Measurements from ENCODE around the gene DDX24. TPM values are rescaled to one million over a fixed set of nuclear protein-coding genes. Genes with fewer than 3 reads are reported as not detected.

DDX24 gene
- total and polyA plus RNA-seq, 4 experiments from 2014 or later = 135 to 322 (median 310) TPM

GRCh38 chr14:94114589-94115057, 33.6 kb upstream of the DDX24 start:
- Mint-ChIP-seq H3K27me3 (peaks cover 3 to 24% of the 10 kb centered on the region in 2 donors), H3K36me3 (no peaks in the 10 kb centered on the region)
- POLR2A ChIA-PET (ENCODE audit: partially characterized antibody) = interaction anchor here (1.1 to 1.3 kb wide), 2 partner anchors 14 to 34 kb away, joined by 3 read pairs; partner anchors contain the start of genes DDX24 and IFI27L1

GRCh38 chr14:94113908-94114588, 33.0 kb upstream of the DDX24 start:
- H3K27me3 ChIP-seq (ENCODE audit: insufficient read depth, low read length) = no peaks in the 10 kb centered on the region
- H3K27me3 Mint-ChIP-seq = peaks cover 3 to 24% of the 10 kb centered on the region in 2 donors
- no peaks in the 10 kb centered on the region for H3K36me3 ChIP-seq (ENCODE audit: insufficient read depth, low read length)
- peak overlapping the region in 1 of 7 donors; percentile 49 for H3K27ac Mint-ChIP-seq
- no peak for DNase-seq
- H3K4me1 Mint-ChIP-seq = no peaks in the 10 kb centered on the region
- H3K27ac ChIP-seq (ENCODE audit: low read depth, low read length) = no peak overlapping the region
- no peak overlapping the region for H3K4me3 ChIP-seq (ENCODE audit: low read length in 2 of 2)
- intact Hi-C loops (cut with micrococcal nuclease) = no loop called here
- no peaks in the 10 kb centered on the region for H3K36me3 Mint-ChIP-seq
- no peaks in the 10 kb centered on the region for H3K4me1 ChIP-seq (ENCODE audit: insufficient read depth, low read length)
- POLR2A ChIA-PET (ENCODE audit: partially characterized antibody) = interaction anchor here (1.1 to 1.3 kb wide), 2 partner anchors 14 to 33 kb away, joined by 3 read pairs; partner anchors contain the start of genes DDX24 and IFI27L1
- H3K9me3 ChIP-seq (ENCODE audit: control insufficient read depth in 1 of 2, low read length in 2 of 2) = peaks cover 0 to under 1% of the 10 kb centered on the region in 2 donors
- CTCF ChIA-PET (ENCODE audit: partially characterized antibody) = interaction anchor here (0.9 to 1.3 kb wide), 3 partner anchors 18 to 78 kb away, joined by 3 to 6 read pairs (median 4); no protein-coding TSS in a partner anchor
- H3K9me3 Mint-ChIP-seq = peaks cover 0 to 4% (median 0%) of the 10 kb centered on the region in 8 donors
- no peak overlapping the region for H3K4me3 Mint-ChIP-seq

More at GRCh38 chr14:94114589-94115057, 33.6 kb upstream of the DDX24 start:
- Mint-ChIP-seq H3K4me1 (no peaks in the 10 kb centered on the region), H3K4me3 (no peak overlapping the region), H3K27ac (no peak overlapping the region), H3K9me3 (peaks cover 0 to 8% (median 3%) of the 10 kb centered on the region in 8 donors)
- Histone ChIP-seq H3K9me3 (ENCODE audit: control insufficient read depth in 1 of 2, low read length in 2 of 2) (peaks cover 0 to 6% of the 10 kb centered on the region in 2 donors), H3K36me3 (ENCODE audit: insufficient read depth, low read length) (no peaks in the 10 kb centered on the region), H3K27me3 (ENCODE audit: insufficient read depth, low read length) (no peaks in the 10 kb centered on the region), H3K27ac (ENCODE audit: low read depth, low read length) (no peak overlapping the region), H3K4me1 (ENCODE audit: insufficient read depth, low read length) (no peaks in the 10 kb centered on the region), H3K4me3 (ENCODE audit: low read length in 2 of 2) (no peak overlapping the region)
- CTCF ChIA-PET (ENCODE audit: partially characterized antibody) = interaction anchor here (0.9 to 1.3 kb wide), 4 partner anchors 17 to 79 kb away, joined by 3 to 6 read pairs (median 4); no protein-coding TSS in a partner anchor
- intact Hi-C loops (cut with micrococcal nuclease) = no loop called here
- DNase-seq = no peak

- Mint-ChIP-seq H3K27ac (peak overlapping the region in 1 of 7 donors; percentile 49), H3K9me3 (peaks cover 0 to 2% (median 0%) of the 10 kb centered on the region in 8 donors), H3K4me1 (no peaks in the 10 kb centered on the region), H3K27me3 (peaks cover 3 to 24% of the 10 kb centered on the region in 2 donors), H3K4me3 (no peak overlapping the region), H3K36me3 (no peaks in the 10 kb centered on the region)
- ChIA-PET POLR2A (ENCODE audit: partially characterized antibody) (no interaction called here), CTCF (ENCODE audit: partially characterized antibody) (interaction anchor here (0.7 to 1.3 kb wide), 3 partner anchors 19 to 78 kb away, joined by 3 to 4 read pairs (median 3); no protein-coding TSS in a partner anchor)
- Histone ChIP-seq H3K36me3 (ENCODE audit: insufficient read depth, low read length) (no peaks in the 10 kb centered on the region), H3K27ac (ENCODE audit: low read depth, low read length) (no peak overlapping the region), H3K27me3 (ENCODE audit: insufficient read depth, low read length) (no peaks in the 10 kb centered on the region), H3K4me1 (ENCODE audit: insufficient read depth, low read length) (no peaks in the 10 kb centered on the region), H3K4me3 (ENCODE audit: low read length in 2 of 2) (no peak overlapping the region), H3K9me3 (ENCODE audit: control insufficient read depth in 1 of 2, low read length in 2 of 2) (no peaks in the 10 kb centered on the region)
- DNase-seq = no peak
- intact Hi-C loops (cut with micrococcal nuclease) = no loop called here
These were observed 32.5 kb upstream of the DDX24 start for GRCh38 chr14:94113490-94113889.

- Histone ChIP-seq H3K36me3 (ENCODE audit: insufficient read depth, low read length) (no peaks in the 10 kb centered on the region), H3K4me1 (ENCODE audit: insufficient read depth, low read length) (no peaks in the 10 kb centered on the region), H3K9me3 (ENCODE audit: control insufficient read depth in 1 of 2, low read length in 2 of 2) (no peaks in the 10 kb centered on the region), H3K27me3 (ENCODE audit: insufficient read depth, low read length) (no peaks in the 10 kb centered on the region), H3K4me3 (ENCODE audit: low read length in 2 of 2) (no peak overlapping the region), H3K27ac (ENCODE audit: low read depth, low read length) (no peak overlapping the region)
- intact Hi-C loops (cut with micrococcal nuclease) = no loop called here
- no peak overlapping the region for H3K27ac Mint-ChIP-seq
- H3K4me3 Mint-ChIP-seq = no peak overlapping the region
- H3K9me3 Mint-ChIP-seq = no peaks in the 10 kb centered on the region
- ChIA-PET POLR2A (ENCODE audit: partially characterized antibody) (no interaction called here), CTCF (ENCODE audit: partially characterized antibody) (interaction anchor here (0.7 kb wide), 1 partner anchor 19 kb away, joined by 3 read pairs; no protein-coding TSS in a partner anchor)
- H3K27me3 Mint-ChIP-seq = peaks cover 3 to 23% of the 10 kb centered on the region in 2 donors
- DNase-seq = no peak
- H3K4me1 Mint-ChIP-seq = no peaks in the 10 kb centered on the region
- H3K36me3 Mint-ChIP-seq = no peaks in the 10 kb centered on the region
These were observed 32.1 kb upstream of the DDX24 start for GRCh38 chr14:94113073-94113472.

GRCh38 chr14:94112513-94113063, 31.6 kb upstream of the DDX24 start:
- H3K27me3 Mint-ChIP-seq = peaks cover under 1 to 18% of the 10 kb centered on the region in 2 donors

GRCh38 chr14:94111276-94112095, 30.5 kb upstream of the DDX24 start:
- no peak overlapping the region for H3K4me3 ChIP-seq (ENCODE audit: low read length in 2 of 2)
- ChIA-PET CTCF (ENCODE audit: partially characterized antibody) (interaction anchor here (1.8 kb wide), 1 partner anchor 25 kb away, joined by 5 read pairs; no protein-coding TSS in a partner anchor), POLR2A (ENCODE audit: partially characterized antibody) (interaction anchor here (1.3 kb wide), 1 partner anchor 10 kb away, joined by 3 read pairs; no protein-coding TSS in a partner anchor)
- H3K9me3 ChIP-seq (ENCODE audit: control insufficient read depth in 1 of 2, low read length in 2 of 2) = no peaks in the 10 kb centered on the region
- Mint-ChIP-seq H3K27ac (peak overlapping the region in 1 of 7 donors; percentile 26), H3K27me3 (peaks cover 0 to 11% of the 10 kb centered on the region in 2 donors), H3K36me3 (no peaks in the 10 kb centered on the region), H3K9me3 (no peaks in the 10 kb centered on the region), H3K4me1 (no peaks in the 10 kb centered on the region), H3K4me3 (no peak overlapping the region)
- no peaks in the 10 kb centered on the region for H3K4me1 ChIP-seq (ENCODE audit: insufficient read depth, low read length)
- no peaks in the 10 kb centered on the region for H3K27me3 ChIP-seq (ENCODE audit: insufficient read depth, low read length)
- DNase-seq = no peak
- H3K27ac ChIP-seq (ENCODE audit: low read depth, low read length) = no peak overlapping the region
- no peaks in the 10 kb centered on the region for H3K36me3 ChIP-seq (ENCODE audit: insufficient read depth, low read length)
- intact Hi-C loops (cut with micrococcal nuclease) = no loop called here

More at GRCh38 chr14:94112513-94113063, 31.6 kb upstream of the DDX24 start:
- POLR2A ChIA-PET (ENCODE audit: partially characterized antibody) = interaction anchor here (1.3 kb wide), 1 partner anchor 9 kb away, joined by 3 read pairs; no protein-coding TSS in a partner anchor
- H3K4me3 ChIP-seq (ENCODE audit: low read length in 2 of 2) = no peak overlapping the region
- Mint-ChIP-seq H3K27ac (peak overlapping the region in 1 of 7 donors; percentile 30), H3K4me1 (no peaks in the 10 kb centered on the region), H3K9me3 (no peaks in the 10 kb centered on the region), H3K4me3 (no peak overlapping the region), H3K36me3 (no peaks in the 10 kb centered on the region)
- DNase-seq = no peak
- no peaks in the 10 kb centered on the region for H3K27me3 ChIP-seq (ENCODE audit: insufficient read depth, low read length)
- no peak overlapping the region for H3K27ac ChIP-seq (ENCODE audit: low read depth, low read length)
- intact Hi-C loops (cut with micrococcal nuclease) = no loop called here
- CTCF ChIA-PET (ENCODE audit: partially characterized antibody) = interaction anchor here (0.7 to 1.8 kb wide), 2 partner anchors 20 to 24 kb away, joined by 3 to 5 read pairs; no protein-coding TSS in a partner anchor
- no peaks in the 10 kb centered on the region for H3K36me3 ChIP-seq (ENCODE audit: insufficient read depth, low read length)
- no peaks in the 10 kb centered on the region for H3K4me1 ChIP-seq (ENCODE audit: insufficient read depth, low read length)
- no peaks in the 10 kb centered on the region for H3K9me3 ChIP-seq (ENCODE audit: control insufficient read depth in 1 of 2, low read length in 2 of 2)
